Suprapubic skin (tissue), 4 donors: ENCODE measurements around the gene LYPD6B.

ENCODE experiments used
- POLR2A ChIP-seq, 2 donors: fragments of 450-650 bp; IDR thresholded peaks; one replicate each; pipeline ENCODE4 v1.6.1; 2017; ENCODE audit warnings: antibody characterized with exemption in 2 of 2, mild to moderate bottlenecking in 2 of 2, moderate library complexity in 2 of 2
- POLR2AphosphoS5 ChIP-seq, 3 donors: sonication (generic); formaldehyde crosslinking; IDR thresholded peaks; one replicate each; pipeline ENCODE4 v1.6.1; 2017; ENCODE audit warnings: antibody characterized with exemption in 3 of 3
- TF ChIP-seq, protein P1 (sequence below), 2 donors: fragments of 200-600 bp in 1 of 2; fragments of 450-650 bp in 1 of 2; sonication (generic) in 1 of 2; IDR thresholded peaks; one replicate each; pipeline ENCODE4 v1.5.1; 2016 to 2019; ENCODE audit warnings: antibody characterized with exemption in 2 of 2, mild to moderate bottlenecking in 1 of 2, moderate library complexity in 1 of 2

- TF ChIP-seq, protein P1, sequence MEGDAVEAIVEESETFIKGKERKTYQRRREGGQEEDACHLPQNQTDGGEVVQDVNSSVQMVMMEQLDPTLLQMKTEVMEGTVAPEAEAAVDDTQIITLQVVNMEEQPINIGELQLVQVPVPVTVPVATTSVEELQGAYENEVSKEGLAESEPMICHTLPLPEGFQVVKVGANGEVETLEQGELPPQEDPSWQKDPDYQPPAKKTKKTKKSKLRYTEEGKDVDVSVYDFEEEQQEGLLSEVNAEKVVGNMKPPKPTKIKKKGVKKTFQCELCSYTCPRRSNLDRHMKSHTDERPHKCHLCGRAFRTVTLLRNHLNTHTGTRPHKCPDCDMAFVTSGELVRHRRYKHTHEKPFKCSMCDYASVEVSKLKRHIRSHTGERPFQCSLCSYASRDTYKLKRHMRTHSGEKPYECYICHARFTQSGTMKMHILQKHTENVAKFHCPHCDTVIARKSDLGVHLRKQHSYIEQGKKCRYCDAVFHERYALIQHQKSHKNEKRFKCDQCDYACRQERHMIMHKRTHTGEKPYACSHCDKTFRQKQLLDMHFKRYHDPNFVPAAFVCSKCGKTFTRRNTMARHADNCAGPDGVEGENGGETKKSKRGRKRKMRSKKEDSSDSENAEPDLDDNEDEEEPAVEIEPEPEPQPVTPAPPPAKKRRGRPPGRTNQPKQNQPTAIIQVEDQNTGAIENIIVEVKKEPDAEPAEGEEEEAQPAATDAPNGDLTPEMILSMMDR (IDR thresholded peaks at IDR 0.05), result no peak
- TF ChIP-seq POLR2A (IDR thresholded peaks at IDR 0.05) (no peak), POLR2AphosphoS5 (IDR thresholded peaks at IDR 0.05) (no peak)
Observed at GRCh38 chr2:149038442-149039212, at the start of gene LYPD6B.
